HG02642 (cell line): ENCODE data around the gene STOX2.

Source experiments
- ATAC-seq: cut with Tn5 transposase; IDR thresholded peaks from one replicate; pipeline ENCODE4 v1.9.1; 2021; ENCODE audit warnings: mild to moderate bottlenecking; ENCODE audit not compliant: unreplicated experiment, poor library complexity

The STOX2 gene

DNA sequence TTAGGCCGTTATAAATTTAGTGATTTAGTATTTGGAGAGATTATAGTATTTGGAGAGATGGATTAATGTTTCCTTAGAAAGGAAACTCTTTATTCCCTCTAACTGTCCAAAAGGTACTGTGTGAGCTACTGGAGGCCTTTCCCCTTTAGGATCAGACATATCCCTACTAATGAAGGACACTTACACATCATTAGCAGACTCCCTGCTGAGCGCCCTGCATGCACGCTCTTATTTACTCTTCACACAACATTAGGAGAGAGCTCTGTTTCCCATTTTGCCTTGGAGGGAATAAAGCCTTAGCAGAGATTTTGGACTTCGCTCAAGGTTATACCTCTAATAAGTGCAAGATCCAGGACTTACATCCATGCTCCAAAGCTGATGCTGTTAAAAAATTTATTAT, 17.8 kb upstream of the STOX2 start:
- no peak for ATAC-seq

GRCh38 chr4:183888564-183888963, 16.5 kb upstream of the STOX2 start:
- ATAC-seq, result no peak

GRCh38 chr4:183889190-183889589, 15.9 kb upstream of the STOX2 start:
- no peak for ATAC-seq

DNA sequence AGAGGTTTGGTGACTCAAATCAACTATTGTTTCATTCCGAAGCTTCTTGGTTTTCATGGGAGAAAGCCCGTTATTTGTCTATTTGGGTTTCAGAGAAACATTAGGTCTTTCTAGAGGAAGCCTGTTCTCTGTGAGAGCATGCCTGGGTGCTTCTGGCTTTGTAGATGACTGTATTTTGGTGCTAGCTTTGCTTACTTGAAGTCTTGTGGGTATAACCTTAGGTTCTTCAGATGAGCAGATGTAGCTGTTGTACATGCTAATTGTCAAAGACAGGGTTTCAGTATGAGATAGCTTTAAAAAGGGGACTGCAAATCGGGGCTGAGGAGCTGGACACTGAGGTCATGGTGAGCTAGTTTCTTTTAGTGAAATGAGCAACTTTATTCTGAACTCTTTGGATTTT, 7.9 kb upstream of the STOX2 start:
- ATAC-seq, result no peak

- no peak for ATAC-seq
Observed at GRCh38 chr4:183898456-183898855, 6.7 kb upstream of the STOX2 start.

GRCh38 chr4:183903021-183903760, 1.9 kb upstream of the STOX2 start:
- ATAC-seq, result no peak

DNA sequence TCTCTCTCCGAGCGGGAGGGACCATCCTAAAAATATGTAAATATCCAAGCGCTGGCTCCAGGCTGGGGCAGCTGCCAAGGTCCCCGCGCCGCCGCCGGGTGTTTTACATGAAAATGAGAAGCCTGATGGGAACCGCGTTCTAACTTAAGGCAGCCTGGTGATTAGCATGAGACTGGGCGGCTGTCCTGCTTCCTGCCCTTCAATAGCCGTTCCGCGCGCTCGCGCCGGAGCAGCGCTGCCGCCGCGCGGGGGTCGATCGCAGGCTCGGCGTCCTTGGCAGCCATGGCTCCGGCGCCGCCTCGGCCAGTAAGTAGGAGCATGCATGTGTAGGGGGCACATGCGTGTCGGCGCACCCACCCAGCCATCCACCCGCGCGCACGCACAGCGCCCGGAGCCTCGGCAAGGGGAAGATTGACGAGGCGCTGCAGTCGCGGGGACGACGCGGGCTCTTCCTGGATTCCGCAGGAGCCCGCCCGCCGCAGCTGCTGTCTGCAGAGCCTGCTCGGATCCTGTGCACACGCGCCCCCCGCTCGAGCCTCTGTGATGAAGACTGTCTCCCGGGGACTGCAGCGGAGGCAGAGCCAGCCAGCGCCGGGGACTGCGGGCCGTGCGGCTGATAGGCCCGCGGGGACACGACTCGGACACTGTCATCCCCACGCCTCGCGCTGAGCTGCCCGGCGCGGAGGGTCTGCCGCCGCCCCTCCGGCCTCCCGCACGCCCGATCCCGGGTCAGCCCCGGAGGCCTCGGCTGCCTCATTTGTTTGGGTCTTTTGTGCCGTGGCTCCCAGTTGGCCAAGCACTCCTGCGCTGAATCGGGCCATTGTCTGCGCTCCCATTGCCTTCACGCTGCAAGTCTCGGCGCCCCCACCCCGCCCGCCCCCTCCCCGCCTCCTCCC, 734 bp downstream of the STOX2 start:
- no peak for ATAC-seq

GRCh38 chr4:183906489-183906738, 1.3 kb downstream of the STOX2 start:
- ATAC-seq, result no peak

DNA sequence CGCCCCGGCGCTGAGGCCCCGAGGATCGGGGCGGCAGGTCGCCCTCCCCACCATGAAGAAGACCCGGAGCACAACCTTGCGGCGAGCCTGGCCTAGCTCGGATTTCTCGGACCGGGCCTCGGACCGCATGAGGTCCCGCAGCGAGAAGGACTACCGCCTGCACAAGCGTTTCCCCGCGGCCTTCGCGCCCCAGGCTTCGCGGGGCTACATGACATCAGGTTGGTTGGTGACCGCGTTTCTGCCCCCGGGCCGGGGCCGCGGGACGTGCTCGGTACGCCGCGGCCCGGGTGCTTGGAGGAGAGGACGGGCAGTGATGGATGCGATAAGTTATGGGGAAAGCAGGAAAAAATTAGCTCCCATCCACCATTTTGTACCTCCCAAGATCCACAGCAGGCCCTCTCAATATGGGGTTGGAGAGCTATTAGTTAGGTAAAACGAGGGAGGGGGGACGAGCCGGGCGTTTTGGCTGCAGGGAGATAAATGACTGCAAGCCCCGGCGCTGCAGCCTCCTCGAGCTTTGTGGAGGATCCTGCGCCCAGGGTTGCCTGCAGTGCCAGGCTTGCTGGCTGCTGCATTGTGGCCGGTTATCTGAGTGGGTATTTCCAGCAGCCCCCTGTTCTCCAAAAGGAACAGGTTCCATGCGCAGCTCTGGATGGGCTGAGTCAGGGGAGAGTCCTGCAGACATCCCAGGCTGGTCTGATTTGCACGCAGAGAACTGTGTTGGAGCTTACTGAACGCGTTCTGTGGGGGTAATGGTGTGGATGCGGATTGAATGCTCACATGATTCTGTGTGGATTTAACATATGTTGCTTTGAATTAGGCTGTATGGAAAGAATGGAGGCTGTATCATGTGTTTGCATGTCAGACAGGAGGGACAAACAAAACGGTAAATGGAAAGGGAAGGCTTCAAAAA, 1.9 kb downstream of the STOX2 start:
- no peak for ATAC-seq

DNA sequence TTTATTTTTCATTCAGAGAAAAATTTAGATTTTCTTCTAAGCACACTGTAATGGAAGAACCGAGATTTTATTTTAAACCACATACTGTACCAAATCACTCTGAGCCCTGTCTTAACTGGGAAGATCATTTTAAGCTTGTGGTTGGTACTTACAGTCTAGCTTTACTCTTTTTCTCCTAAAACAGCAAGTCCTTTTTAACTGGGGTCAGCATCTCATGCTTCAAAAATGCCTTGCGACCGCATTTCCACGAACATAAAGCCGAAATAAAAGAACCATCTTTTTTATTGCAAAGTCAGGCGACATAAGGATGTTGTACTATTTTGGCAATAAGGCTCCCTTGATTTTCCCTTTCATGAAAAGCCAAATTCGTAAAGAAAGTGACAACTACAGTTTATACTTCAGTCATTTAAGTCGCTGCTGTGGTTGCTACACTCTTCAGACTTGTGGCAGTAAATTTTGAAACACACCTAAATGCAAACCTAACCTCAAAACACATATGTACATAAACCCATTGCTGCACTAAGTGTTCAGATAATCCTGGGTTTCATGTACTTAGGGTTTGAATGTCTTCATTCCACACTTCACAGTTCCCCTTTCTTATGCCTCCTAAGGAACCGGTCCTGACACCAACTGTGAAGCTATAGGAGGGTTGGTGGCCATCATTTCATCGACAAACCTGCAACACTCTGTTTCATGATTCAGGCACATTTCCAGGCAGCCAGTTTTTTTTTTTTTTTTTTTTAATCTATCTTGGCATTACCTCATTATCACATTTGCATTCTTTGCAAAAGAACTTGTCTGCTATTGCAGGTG, 3.0 kb downstream of the STOX2 start:
- no peak for ATAC-seq

DNA sequence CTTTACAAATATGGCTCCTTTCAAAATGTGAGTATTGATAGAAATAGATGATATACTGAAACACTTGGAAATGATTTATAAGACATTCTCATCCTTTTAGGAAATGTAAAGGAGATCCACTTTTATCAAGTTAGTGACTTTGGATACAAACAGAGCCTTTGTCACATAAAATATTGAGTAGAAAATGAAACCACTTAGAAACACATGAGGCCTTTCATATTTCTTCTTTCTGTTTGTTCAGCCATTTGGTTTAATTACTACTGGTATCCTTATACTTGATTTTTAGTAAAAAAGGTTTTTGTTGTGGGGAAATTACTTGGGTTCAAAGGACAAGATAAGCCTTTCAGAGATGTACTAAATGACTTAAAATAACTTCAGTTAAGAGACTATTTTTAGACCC, 4.1 kb downstream of the STOX2 start:
- ATAC-seq, result no peak

GRCh38 chr4:183909801-183910200, 4.7 kb downstream of the STOX2 start:
- ATAC-seq, result no peak

DNA sequence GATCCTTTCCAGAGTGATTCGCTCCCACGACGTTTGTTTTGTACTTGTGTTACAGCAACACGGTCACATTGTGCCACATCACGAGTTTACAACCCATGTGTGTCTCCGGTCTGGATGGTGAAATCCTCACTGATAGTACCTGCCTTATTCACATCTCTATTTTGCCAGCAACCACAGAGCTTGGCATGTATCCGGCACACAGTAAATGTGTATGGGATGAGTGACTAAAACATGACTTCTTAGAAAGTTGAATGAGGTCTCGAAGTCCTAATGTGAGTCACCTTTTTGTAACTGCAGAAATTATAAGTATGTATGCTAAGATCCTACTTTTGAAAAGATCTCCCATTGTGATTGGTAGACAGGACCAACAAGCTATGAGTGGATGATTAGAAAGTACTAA, 7.5 kb downstream of the STOX2 start:
- no peak for ATAC-seq

DNA sequence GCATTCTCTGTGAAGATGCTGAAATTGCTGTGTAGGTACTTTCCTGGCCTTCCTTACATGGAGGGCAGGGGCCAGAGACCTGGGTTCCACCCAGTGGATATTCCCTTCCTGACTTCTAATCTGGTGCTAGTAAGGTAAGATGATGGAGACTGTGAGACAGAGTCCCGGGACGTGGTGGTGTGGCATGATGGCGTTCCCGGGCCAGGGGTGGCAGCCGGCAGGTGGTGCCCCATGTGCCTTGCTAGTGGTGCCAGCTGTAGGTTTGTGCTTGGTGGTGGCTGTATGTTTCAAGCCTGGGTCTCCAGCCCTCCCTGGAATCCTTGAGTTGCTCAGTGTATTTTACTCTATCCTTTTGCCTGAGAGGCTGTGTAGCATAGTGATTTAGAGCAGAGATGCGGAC, 10.9 kb downstream of the STOX2 start:
- no peak for ATAC-seq

DNA sequence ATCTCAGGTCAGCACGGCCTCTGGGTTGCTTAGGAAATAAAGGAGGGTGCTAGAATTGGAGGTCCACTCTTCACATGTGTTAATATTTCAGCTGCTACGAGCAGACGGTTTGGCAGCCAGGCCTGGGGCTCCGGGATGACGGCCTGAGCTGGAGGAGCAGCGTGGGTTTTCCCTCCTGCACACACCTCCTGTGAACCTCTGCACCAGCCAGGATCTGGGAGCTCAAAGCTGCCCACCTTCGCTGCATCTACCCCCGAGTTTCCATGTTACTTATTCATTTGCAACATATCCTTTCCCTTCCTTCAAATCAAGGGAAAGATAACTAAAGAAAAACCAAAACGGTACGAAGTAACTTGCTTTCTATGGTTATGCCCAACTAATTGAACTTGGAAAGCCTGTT, 13.6 kb downstream of the STOX2 start:
- no peak for ATAC-seq

DNA sequence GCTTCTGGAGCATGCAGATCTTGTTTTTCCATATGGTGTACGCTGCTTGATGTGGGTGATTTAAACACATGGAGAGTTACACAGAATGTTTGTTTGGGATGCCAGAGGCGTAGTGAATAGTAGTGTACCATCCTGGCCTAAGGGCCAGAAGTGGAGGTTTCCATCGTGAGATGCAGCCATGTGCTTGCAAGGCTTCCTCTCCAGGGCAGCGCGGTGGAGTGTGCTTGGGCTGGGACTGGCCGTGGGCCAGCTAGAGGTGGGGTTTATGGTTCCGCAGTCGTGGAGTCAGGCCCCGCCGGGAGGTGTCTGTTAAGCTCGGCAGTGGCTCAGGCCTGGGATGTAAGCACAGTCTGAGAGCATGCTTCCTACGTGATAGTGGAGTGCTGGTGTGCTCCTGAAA, 14.0 kb downstream of the STOX2 start:
- no peak for ATAC-seq

DNA sequence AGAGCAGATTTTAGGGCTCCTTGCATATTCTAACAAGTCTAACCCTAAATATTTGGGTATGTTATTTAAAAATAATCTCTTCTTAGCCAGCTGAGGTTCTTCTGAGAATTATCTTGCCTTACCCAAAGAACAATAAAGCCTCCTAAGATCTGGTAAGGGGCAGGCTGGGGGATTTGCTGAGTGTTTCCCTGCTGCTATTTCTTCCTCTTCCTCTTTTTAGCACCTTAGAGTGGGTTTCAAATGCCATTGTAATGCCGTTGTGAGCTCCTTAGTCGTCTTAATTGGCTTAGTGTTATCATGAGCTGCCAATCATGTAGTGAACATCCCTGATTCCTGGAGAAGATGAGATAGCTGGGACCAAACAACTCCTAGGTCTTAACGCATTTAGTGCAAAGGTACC, 15.4 kb downstream of the STOX2 start:
- no peak for ATAC-seq

DNA sequence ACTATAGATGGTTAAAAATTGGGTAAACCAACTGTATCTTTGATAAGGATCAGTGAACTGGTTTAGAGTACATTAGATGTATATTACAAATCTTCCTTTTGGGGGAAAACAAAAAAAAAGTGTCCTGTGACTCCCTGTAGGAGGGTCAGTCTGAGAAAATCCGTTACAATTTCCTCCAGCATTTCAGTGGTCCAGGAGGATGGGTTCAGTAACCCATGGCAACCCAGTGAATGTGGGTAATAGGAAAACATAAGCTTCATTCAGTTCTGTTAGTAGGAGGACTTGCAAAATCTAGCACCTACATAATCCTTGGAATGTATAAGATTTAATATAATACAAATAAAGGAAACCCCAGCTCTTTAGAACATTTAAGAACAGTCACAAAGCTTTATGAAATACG, 16.2 kb downstream of the STOX2 start:
- ATAC-seq, result no peak

GRCh38 chr4:183924362-183925044, 19.4 kb downstream of the STOX2 start:
- no peak for ATAC-seq

- no peak for ATAC-seq
Observed at GRCh38 chr4:183926950-183927349, 21.8 kb downstream of the STOX2 start.
